SKM-1 (cell line): ENCODE measurements around the gene ITGA4.
A peak's percentile ranks its signal among the peaks of the same experiment; 100 is the strongest.

Experiments
- DNase-seq: peaks from one replicate; lab custom pipeline; 2025; ENCODE audit not compliant: unreplicated experiment; lab: John Stamatoyannopoulos, UW

ITGA4 gene

DNA sequence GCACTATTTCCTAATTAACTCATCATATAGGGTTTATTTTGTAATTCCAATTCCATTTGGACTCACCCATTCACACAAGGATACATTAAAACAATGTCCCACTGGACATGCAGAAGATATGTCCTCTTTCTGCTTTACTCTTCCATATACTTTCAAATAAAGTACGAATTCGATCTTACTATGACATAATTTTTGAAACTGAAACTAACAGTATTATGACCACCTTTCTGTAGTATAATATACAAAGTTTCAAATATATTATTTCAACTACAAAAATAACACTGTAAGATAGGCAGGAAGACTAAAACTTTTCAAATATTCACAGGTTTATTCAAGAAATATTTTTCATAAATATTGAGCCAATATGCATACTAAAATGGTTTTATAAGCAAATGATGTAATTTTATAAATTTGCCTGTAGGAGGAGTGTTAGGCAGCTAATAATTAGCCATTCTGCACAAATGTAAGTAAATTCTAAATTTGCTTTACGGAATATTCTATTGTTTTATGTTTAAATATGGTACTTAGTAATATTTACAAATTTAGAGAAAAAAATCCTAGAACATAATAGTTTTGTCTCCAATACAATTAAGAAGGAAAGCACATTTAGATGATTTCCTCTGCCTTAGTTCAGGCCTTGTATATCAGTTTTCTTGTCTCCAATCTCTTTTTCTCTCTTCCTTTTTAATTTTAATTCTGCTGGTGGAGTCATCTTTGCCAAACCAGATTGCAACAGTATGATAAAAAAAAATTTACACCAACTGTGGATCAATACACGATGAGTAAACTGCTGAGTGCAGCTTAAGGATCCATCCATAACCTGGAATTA lies 113.9 kb downstream of the ITGA4 start:
- no peak for DNase-seq

- DNase-seq, result peak; percentile 36
Observed at GRCh38 chr2:181573140-181573736, 116.1 kb downstream of the ITGA4 start.

DNA sequence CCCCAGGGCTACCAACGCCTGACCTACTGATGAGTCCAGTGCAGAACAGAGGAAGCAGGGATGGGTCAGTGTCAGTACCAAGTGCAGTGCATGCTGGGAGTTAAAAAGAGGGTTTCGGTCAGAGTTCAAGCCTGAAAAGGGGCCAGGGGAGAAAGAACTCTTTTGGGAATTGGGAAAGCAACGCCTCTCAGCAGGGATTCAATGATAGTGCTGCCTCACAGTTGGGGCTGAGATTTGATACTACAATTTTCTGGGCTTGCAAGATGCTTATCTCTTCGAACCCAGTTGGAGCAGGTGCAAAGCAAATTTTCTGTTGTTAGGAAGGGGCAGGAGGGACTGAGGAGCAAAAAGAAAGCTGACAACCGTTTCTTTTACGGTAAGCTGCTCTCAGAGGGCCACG lies 117.1 kb downstream of the ITGA4 start:
- DNase-seq, result no peak

DNA sequence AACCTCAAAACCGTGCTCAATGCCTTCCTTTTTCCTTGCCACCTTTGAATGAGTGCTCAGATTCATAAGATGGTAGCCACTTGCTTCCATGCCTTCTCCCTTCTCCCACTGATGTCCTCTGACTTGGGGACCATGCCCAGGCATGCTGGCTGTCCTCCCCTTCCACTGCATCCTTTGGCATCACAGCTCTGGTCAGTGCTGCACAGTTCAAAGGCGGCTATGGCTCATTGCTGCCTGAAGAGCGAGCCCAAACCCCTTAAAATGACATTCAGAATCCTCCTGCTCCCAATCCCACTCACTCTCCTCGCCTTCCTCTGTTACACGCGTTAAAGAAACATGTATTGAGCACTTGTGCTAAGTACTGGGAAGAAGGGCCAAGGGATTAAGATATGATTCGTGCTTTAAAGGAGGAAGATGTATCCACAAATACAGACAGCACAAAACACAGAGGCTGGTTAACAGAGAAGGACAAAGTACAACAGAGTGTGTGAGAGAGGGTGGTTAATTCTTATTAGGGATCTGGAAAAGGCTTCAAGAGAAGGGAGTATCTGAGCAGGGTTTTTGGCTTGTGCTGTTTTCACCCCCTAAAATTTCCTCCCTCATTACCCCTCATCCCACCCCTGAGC lies 118.0 kb downstream of the ITGA4 start:
- no peak for DNase-seq

GRCh38 chr2:181575650-181576025 lies 118.5 kb downstream of the ITGA4 start:
- DNase-seq, result peak; percentile 89

- no peak for DNase-seq
Observed at GRCh38 chr2:181576431-181576830, 119.2 kb downstream of the ITGA4 start.

DNA sequence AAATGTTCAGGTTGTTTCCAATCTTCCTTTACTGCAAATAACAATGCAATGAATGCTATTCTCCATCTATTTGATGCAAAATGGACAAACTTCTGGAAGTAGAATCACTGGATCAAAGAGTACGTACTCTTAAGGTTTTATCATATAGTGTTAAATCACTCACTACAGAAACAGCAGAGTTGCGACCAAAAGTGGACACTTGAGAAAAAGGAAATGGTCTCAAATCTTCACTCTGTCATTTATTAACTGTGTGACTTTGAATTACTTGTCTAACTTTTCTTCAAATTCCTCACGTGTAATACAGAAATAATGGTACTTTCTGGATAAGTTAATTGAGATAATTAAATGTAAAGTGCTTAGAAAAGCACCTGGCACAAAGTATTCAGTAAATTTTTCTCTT lies 121.6 kb downstream of the ITGA4 start:
- DNase-seq, result no peak

GRCh38 chr2:181581534-181581933 lies 124.3 kb downstream of the ITGA4 start:
- DNase-seq, result no peak

GRCh38 chr2:181585732-181586131 lies 128.5 kb downstream of the ITGA4 start:
- no peak for DNase-seq
